Stomach (tissue), 4 donors: ENCODE results near the gene ZNF586.

ENCODE experiments used
- CTCF ChIP-seq, 7 experiments: fragments of 450-650 bp in 4 of 7; fragments of 200-600 bp in 3 of 7; sonication (generic) in 3 of 7; IDR thresholded peaks; one replicate each; pipeline ENCODE4 v1.5.1; 2016 to 2019; ENCODE audit warnings: antibody characterized with exemption in 7 of 7, control low read depth in 2 of 7, mild to moderate bottlenecking in 1 of 7
- POLR2A ChIP-seq, 4 donors: fragments of 450-650 bp; IDR thresholded peaks; one replicate each; pipeline ENCODE4 v1.6.1; 2016; ENCODE audit warnings: antibody characterized with exemption in 4 of 4, control low read depth in 2 of 4, mild to moderate bottlenecking in 1 of 4, moderate library complexity in 1 of 4

DNA sequence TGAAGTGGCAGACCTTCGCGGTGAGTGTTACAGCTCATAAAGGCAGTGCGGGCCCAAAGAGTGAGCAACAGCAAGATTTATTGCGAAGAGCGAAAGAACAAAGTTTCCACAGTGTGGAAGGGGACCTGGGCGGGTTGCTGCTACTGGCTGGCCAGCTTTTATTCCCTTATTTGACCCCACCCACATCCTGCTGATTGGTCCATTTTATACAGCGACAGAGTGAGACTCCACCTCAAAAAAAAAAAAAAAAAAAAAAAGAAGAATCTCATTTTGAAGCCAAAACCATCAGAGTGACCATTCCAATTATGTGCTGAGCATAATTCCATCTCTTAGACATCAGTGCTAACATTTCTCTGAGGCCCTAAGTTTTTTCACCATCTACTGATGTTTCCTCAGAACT lies 47.2 kb downstream of the ZNF586 start:
- TF ChIP-seq CTCF (IDR thresholded peaks at IDR 0.05) (no peak), POLR2A (IDR thresholded peaks at IDR 0.05) (no peak)
